ENCODE measurements around the gene FLT1. TPM values are rescaled to one million over a fixed set of nuclear protein-coding genes. Genes with fewer than 3 reads are reported as not detected.

Gene FLT1
- total and polyA plus RNA-seq, 2 of the 13 experiments (the other 11 are each of a cell fraction or from before 2014, with no cell fraction given) = 0.02 TPM; not detected in 1

DNA sequence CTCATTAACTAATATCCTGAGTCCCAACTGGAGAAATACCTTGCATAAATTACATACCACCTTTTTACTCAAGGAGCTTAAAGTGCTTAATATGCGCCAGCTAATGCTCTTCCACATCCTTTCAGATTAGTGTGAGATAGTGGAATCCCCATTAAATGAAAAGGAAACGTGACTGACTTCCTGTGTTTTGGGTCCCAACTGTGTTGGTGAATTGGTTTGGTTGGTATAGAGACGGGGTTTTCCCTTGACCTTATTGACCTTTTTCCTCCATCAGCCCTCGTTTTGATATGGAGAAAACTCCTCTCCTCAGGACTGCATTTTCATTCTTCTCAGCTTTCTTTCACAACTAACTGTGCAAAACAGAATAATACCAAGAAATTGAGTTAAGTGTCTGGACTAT lies 193.1 kb downstream of the FLT1 start (continued):
- no peak for TF ChIP-seq ARID4A (CRISPR knock-in tag; IDR thresholded peaks at IDR 0.05; ENCODE audit: borderline replicate concordance)
- no peak for TF ChIP-seq GLI4 (CRISPR knock-in tag; IDR thresholded peaks at IDR 0.05; ENCODE audit: borderline replicate concordance)
- no peak for TF ChIP-seq ZFP82 (CRISPR knock-in tag; IDR thresholded peaks at IDR 0.05; ENCODE audit: borderline replicate concordance)
- TF ChIP-seq RELA (CRISPR knock-in tag; IDR thresholded peaks at IDR 0.05) = no peak
- no peak for TF ChIP-seq ZBTB25 (CRISPR knock-in tag; IDR thresholded peaks at IDR 0.05)
- TF ChIP-seq, protein P1, sequence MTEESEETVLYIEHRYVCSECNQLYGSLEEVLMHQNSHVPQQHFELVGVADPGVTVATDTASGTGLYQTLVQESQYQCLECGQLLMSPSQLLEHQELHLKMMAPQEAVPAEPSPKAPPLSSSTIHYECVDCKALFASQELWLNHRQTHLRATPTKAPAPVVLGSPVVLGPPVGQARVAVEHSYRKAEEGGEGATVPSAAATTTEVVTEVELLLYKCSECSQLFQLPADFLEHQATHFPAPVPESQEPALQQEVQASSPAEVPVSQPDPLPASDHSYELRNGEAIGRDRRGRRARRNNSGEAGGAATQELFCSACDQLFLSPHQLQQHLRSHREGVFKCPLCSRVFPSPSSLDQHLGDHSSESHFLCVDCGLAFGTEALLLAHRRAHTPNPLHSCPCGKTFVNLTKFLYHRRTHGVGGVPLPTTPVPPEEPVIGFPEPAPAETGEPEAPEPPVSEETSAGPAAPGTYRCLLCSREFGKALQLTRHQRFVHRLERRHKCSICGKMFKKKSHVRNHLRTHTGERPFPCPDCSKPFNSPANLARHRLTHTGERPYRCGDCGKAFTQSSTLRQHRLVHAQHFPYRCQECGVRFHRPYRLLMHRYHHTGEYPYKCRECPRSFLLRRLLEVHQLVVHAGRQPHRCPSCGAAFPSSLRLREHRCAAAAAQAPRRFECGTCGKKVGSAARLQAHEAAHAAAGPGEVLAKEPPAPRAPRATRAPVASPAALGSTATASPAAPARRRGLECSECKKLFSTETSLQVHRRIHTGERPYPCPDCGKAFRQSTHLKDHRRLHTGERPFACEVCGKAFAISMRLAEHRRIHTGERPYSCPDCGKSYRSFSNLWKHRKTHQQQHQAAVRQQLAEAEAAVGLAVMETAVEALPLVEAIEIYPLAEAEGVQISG (CRISPR knock-in tag; IDR thresholded peaks at IDR 0.05) = no peak
- TF ChIP-seq ZKSCAN1 (IDR thresholded peaks at IDR 0.05; ENCODE audit: low read length) = no peak
- no peak for TF ChIP-seq MTF2 (CRISPR knock-in tag; IDR thresholded peaks at IDR 0.05; ENCODE audit: borderline replicate concordance)
- TF ChIP-seq ZFP90 (CRISPR knock-in tag; IDR thresholded peaks at IDR 0.05; ENCODE audit: borderline replicate concordance) = no peak
- no peak for TF ChIP-seq HNRNPK (IDR thresholded peaks at IDR 0.05; ENCODE audit: low read depth, low read length, poor library complexity, severe bottlenecking)
- TF ChIP-seq GPN1 (CRISPR knock-in tag; IDR thresholded peaks at IDR 0.05; ENCODE audit: borderline replicate concordance) = no peak
- TF ChIP-seq ZNF691 (CRISPR knock-in tag; IDR thresholded peaks at IDR 0.05; ENCODE audit: borderline replicate concordance, low read depth) = no peak
- no peak for TF ChIP-seq TERF1 (CRISPR knock-in tag; IDR thresholded peaks at IDR 0.05)
